ENCODE data around the gene EIF2D.
"Not testable (repeated sequence)": the region's sequence is repeated elsewhere in the genome, so short reads cannot be mapped to it uniquely, and the experiment has no call there.

The EIF2D gene

GRCh38 chr1:206635978-206636345, 23.7 kb upstream of the EIF2D start:
- DNase-seq (ENCODE audit: low read depth, low spot score), result no peak

GRCh38 chr1:206635080-206635977, 23.1 kb upstream of the EIF2D start, which contains the start of gene DYRK3:
Gene DYRK3 (plus strand): TSS chr1:206635536. CDS start chr1:206635704, 168 bp downstream.
- peak; percentile 51 for DNase-seq (ENCODE audit: low read depth, low spot score)

DNA sequence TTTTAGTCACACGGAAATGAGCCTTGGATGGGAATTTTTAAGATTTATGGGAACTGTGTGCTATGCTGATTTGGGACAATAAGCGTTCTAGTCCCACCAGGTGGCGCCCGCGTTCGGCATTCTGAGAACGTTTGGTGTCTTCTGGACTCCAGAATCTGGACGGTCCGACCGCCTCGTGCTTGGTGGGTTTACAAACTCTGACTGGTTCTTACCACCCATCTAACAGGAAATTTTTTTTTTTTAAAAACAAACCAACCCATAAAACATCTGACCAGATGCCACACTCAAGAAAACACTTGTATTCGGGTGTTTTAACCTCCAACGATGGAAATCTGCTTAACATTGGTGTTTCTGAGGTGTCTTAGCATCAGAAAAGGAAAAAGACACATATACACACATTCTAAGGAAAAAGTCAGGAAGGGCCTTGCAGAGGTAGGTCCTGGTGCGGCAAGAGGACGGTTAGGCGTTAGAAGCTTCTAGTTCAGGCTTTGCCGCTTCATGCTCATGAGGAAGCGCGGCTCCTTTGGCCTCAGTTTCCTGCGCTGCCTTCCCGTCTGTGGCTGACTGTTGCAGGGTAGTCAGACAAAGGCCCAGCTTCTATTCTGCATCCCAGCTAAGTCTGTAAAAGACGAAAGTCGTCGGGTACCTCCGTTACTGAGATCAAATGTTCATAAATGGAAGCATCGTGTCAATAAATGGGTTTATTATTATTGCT, 22.3 kb upstream of the EIF2D start:
- DNase-seq (ENCODE audit: low read depth, low spot score), result peak; percentile 87

- DNase-seq (ENCODE audit: low read depth, low spot score), result no peak
Observed at GRCh38 chr1:206633708-206634121, 21.4 kb upstream of the EIF2D start.

- peak; percentile 62 for DNase-seq (ENCODE audit: low read depth, low spot score)
Observed at GRCh38 chr1:206631085-206631509, 18.8 kb upstream of the EIF2D start.

DNA sequence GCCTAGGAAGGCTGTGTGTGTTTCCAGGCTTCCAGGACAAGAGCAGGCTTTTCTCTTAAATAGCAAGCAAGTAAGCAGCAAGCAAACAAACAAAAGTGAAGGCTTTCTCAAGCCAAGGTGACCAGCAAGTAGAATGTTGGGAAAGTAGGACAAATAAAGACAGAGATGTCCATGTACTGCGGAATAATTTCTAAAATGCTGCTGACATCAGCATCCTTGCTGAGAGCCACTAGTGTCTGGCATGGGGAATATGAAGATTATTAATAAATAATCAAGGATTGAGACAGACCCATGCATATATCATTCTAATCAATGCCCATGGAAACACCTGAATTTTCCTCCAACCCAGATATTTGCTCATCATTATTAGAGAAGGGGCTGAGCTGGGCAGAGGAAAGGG, 16.7 kb upstream of the EIF2D start:
- DNase-seq (ENCODE audit: low read depth, low spot score), result no peak

GRCh38 chr1:206626396-206626795, 14.1 kb upstream of the EIF2D start:
- DNase-seq (ENCODE audit: low read depth, low spot score), result not testable (repeated sequence)

DNA sequence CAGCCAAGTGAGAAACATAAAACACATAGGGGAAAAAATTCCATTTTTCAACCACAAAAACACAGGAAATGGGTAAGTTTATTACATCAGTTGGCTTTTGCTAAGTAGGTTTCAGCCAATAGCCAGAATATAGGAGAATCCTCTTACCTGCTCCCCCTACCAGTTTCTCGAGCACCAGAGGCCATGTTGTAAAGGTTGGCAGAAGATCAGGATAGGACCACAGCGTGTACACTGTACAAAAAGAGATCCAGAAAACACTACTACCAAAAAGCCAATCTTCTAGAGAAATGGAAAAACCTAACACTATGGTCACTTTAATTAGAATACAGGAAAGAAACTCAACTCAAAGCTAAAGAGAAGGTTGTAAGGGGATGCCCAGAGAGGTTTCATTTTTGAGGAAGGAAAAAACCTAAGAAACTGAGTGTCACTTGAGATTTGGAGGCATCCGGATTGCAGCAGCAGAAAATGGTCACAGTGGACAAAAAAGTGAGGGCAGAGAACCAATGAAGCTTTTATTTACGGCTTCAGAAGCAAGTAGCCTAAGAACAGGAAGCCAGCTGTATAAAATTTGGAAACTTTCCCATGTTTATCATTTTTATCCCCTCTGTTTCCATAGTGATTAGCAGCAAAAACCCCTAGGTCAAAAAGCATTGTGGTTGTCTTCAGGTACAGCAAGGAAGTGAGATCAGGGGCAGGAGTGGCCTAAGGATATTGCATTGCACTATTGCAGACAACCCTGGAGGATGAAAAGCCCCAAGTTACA, 2.9 kb downstream of the EIF2D start:
- no peak for DNase-seq (ENCODE audit: low read depth, low spot score)

- DNase-seq (ENCODE audit: low read depth, low spot score), result no peak
Observed at GRCh38 chr1:206608108-206608698, 4.1 kb downstream of the EIF2D start.

GRCh38 chr1:206606867-206607266, 5.4 kb downstream of the EIF2D start:
- no peak for DNase-seq (ENCODE audit: low read depth, low spot score)

- no peak for DNase-seq (ENCODE audit: low read depth, low spot score)
Observed at GRCh38 chr1:206604861-206605260, 7.4 kb downstream of the EIF2D start.

- DNase-seq (ENCODE audit: low read depth, low spot score), result no peak
Observed at GRCh38 chr1:206600527-206600926, 11.7 kb downstream of the EIF2D start.

GRCh38 chr1:206596319-206596666, 16.0 kb downstream of the EIF2D start:
- DNase-seq (ENCODE audit: low read depth, low spot score), result no peak

DNA sequence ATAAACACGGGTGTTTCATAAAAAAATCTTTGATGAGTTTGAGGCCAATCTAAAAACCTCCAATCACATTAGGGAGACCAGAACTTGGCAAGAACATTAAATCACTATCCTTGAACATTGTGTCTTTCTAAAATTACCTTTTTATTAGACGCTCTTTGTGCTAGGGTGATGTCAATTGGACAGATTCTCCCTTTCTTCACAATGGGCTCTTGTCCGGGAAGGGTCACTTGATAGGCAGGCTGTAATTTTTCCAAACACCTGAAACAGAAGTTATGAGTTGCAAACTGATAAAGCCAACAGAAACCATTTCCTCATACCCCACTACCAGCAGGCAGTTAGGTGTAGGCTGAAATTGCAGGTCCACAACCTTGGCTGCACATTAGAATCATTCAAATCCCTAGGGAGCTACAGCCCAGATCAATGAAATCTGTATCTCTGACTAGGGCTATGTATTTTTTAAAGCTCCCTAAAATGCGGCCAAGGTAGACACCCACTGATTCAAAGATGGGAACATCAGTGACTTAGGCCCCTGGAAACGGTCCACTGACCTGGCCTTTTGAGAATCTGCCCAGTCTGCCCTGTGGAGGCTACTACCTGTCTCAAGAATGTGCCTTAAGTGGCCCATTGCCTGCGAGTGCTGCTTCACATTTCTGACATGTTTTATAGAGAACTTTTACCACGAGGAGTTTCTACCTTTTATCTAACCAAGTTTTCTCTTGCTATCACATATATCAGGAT, 16.5 kb downstream of the EIF2D start:
- DNase-seq (ENCODE audit: low read depth, low spot score), result no peak

DNA sequence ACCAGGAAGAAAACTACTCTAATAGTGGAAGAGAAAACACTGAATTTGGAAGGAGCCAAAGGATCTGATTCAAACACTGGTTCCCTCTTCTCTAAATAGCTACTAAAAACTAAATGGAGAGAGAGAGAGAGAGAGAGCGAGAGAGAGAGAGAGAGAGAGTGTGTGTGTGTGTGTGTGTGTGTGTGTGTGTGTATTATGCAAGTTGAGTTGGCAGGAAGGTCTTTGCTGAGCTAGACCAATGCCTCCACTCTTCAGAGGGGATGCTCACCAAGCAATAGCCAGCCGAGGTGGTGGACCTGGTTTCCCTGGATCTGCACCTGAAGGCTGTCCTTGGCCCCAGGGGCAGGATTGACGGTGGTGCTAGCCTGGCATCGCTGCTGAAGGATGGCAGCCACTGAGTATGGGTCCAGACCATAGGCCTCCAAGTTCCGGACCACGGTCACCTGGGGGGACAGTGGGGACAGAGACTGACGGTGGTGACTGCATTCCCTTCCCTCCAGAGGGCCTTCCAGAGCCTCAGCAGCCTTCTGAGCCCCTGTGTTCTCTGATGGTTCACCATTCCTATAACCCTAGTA, 18.8 kb downstream of the EIF2D start:
- no peak for DNase-seq (ENCODE audit: low read depth, low spot score)

GRCh38 chr1:206591696-206592095, 20.6 kb downstream of the EIF2D start:
- no peak for DNase-seq (ENCODE audit: low read depth, low spot score)

GRCh38 chr1:206591226-206591625, 21.0 kb downstream of the EIF2D start:
- no peak for DNase-seq (ENCODE audit: low read depth, low spot score)

GRCh38 chr1:206590025-206590758, 22.1 kb downstream of the EIF2D start:
- no peak for DNase-seq (ENCODE audit: low read depth, low spot score)

- peak; percentile 43 for DNase-seq (ENCODE audit: low read depth, low spot score)
Observed at GRCh38 chr1:206589206-206589605, 23.1 kb downstream of the EIF2D start.

DNA sequence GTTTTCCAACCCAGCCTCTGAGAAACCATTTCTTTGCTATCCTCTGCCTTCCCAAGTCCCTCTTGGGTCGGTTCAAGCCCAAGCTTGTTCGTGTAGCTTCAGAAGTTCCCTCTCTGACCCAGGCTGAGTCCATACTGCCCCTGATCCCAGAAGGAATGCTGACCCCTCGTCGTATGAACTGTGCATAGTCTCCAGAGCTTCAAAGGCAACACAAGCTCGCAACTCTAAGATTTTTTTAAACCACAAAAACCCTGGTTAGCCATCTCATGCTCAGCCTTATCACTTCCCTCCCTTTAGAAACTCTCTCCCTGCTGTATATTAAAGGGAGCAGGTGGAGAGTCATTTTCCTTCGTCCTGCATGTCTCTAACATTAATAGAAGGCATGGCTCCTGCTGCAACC, 23.8 kb downstream of the EIF2D start:
- DNase-seq (ENCODE audit: low read depth, low spot score), result no peak

All from smooth muscle cell of the brain vasculature (primary cell).